ENCODE data around the gene NDNF.

NDNF gene

DNA sequence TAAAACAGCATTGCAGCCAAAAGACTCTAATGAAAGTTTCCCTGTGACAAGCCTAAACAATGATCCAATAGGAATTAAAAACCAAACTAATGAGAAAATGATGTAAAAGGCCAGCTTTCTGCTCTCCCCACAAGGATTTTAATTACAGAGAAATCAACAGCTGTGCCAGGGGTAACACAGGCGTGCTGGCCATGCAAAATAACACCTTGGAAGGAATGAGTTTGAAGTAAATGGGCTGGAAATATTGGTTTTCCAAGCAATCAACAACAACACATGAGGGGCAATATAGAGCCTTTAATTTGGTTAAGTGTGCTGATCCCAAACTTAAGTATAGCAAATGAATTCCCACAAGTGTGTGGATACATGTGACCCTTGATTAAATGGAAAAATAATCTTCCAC lies 56.9 kb downstream of the NDNF start:
- Histone ChIP-seq H3K36me3 (ENCODE audit: control insufficient read depth, insufficient read depth, low read length) (no peaks in the 10 kb centered on the region), H3K4me2 (ENCODE audit: low read length) (no peak overlapping the region), H3K4me3 (ENCODE audit: low read depth, low read length) (no peak overlapping the region), H3K4me1 (no peaks in the 10 kb centered on the region), H3K27ac (no peak overlapping the region), H3K9ac (no peak overlapping the region), H3K79me2 (no peaks in the 10 kb centered on the region), H2AFZ (no peak overlapping the region), H3K27me3 (ENCODE audit: control insufficient read depth, insufficient read depth, low read length) (no peaks in the 10 kb centered on the region), H3K9me3 (ENCODE audit: control insufficient read depth, low read length) (no peaks in the 10 kb centered on the region)
- TF ChIP-seq, protein P1, sequence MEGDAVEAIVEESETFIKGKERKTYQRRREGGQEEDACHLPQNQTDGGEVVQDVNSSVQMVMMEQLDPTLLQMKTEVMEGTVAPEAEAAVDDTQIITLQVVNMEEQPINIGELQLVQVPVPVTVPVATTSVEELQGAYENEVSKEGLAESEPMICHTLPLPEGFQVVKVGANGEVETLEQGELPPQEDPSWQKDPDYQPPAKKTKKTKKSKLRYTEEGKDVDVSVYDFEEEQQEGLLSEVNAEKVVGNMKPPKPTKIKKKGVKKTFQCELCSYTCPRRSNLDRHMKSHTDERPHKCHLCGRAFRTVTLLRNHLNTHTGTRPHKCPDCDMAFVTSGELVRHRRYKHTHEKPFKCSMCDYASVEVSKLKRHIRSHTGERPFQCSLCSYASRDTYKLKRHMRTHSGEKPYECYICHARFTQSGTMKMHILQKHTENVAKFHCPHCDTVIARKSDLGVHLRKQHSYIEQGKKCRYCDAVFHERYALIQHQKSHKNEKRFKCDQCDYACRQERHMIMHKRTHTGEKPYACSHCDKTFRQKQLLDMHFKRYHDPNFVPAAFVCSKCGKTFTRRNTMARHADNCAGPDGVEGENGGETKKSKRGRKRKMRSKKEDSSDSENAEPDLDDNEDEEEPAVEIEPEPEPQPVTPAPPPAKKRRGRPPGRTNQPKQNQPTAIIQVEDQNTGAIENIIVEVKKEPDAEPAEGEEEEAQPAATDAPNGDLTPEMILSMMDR (IDR thresholded peaks at IDR 0.05) = no peak

DNA sequence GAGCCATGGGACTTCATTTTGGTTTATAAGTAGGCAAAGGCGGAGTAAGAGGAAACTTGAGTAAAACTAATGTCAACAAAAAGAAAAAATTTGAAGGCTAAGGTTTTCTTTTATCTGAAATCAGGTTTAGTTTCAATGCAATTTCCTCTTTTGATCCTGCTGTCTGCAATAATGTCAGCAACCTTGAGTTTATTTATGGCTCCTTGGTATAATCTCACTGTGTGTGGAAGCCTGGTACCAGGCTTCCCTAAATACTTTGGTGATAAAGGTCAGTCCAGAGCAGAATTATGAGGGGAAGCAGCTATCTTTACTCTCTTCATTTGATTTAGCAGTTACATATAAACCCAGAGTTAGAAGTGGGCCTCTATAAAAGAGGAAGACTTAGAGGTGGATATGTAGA lies 57.8 kb downstream of the NDNF start:
- Histone ChIP-seq H3K9me3 (ENCODE audit: control insufficient read depth, low read length) (no peaks in the 10 kb centered on the region), H3K27ac (no peak overlapping the region), H3K4me3 (ENCODE audit: low read depth, low read length) (no peak overlapping the region), H3K27me3 (ENCODE audit: control insufficient read depth, insufficient read depth, low read length) (no peaks in the 10 kb centered on the region), H3K4me2 (ENCODE audit: low read length) (peak overlapping the region; percentile 1), H3K9ac (no peak overlapping the region), H3K4me1 (no peaks in the 10 kb centered on the region), H3K36me3 (ENCODE audit: control insufficient read depth, insufficient read depth, low read length) (no peaks in the 10 kb centered on the region), H2AFZ (no peak overlapping the region), H3K79me2 (no peaks in the 10 kb centered on the region)
- TF ChIP-seq, protein P1 (IDR thresholded peaks at IDR 0.05) = no peak

DNA sequence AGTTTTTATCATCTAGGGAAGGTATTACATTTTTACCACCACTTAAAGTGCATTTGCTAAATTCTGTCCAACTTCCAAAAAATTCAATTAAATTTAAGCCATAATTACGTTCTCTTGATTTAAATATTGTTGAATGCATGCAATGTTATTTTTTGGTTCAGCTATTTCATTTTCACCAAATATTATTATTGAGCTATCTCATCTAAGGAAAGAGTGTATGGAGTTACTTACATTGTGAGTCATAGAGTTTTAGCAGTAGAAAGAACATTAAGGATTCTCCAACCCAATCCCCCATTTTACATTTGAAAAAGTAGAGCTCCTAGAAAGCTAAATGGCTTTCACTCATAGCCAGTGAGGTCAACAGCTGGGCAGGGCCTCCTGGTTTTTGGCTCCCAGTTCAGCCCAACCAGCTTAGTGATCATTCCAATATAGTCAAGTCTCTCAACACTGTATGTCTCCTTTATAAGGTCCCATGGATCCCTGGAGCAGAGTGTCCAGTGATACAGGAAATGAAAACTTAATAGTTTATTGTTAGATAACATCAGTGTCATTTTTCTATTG lies 60.5 kb downstream of the NDNF start:
- no peak overlapping the region for H3K9ac ChIP-seq
- no peak overlapping the region for H2AFZ ChIP-seq
- no peak overlapping the region for H3K4me3 ChIP-seq (ENCODE audit: low read depth, low read length)
- TF ChIP-seq, protein P1 (IDR thresholded peaks at IDR 0.05) = no peak
- no peaks in the 10 kb centered on the region for H3K4me1 ChIP-seq
- no peak overlapping the region for H3K27ac ChIP-seq
- H3K79me2 ChIP-seq = no peaks in the 10 kb centered on the region
- H3K27me3 ChIP-seq (ENCODE audit: control insufficient read depth, insufficient read depth, low read length) = no peaks in the 10 kb centered on the region
- H3K36me3 ChIP-seq (ENCODE audit: control insufficient read depth, insufficient read depth, low read length) = no peaks in the 10 kb centered on the region
- no peak overlapping the region for H3K4me2 ChIP-seq (ENCODE audit: low read length)
- H3K9me3 ChIP-seq (ENCODE audit: control insufficient read depth, low read length) = no peaks in the 10 kb centered on the region

DNA sequence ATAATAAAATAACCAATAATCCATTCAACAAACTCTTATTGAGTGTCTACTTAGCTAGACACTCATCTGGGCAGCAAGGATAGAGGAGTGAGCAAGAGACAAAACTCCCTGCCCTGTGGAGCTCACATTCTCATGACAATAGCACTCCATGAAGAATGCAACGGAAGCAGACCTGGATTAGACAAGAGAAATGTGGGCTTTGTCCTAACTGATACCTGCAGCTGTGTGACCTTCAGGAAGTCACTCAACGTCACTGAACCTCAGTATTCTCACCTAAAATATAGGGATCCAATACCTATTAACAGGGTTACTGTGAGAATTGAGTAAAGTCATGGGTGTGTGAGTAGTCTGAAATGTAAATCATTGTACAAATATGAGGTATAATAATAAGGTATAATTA lies 61.2 kb downstream of the NDNF start:
- H3K79me2 ChIP-seq = no peaks in the 10 kb centered on the region
- H3K4me3 ChIP-seq (ENCODE audit: low read depth, low read length) = no peak overlapping the region

More for the DNA sequence above, 61.2 kb downstream of the NDNF start:
- no peaks in the 10 kb centered on the region for H3K9me3 ChIP-seq (ENCODE audit: control insufficient read depth, low read length)
- H2AFZ ChIP-seq = no peak overlapping the region
- TF ChIP-seq, protein P1 (IDR thresholded peaks at IDR 0.05) = no peak
- H3K4me1 ChIP-seq = no peaks in the 10 kb centered on the region
- H3K9ac ChIP-seq = no peak overlapping the region
- no peak overlapping the region for H3K27ac ChIP-seq
- H3K36me3 ChIP-seq (ENCODE audit: control insufficient read depth, insufficient read depth, low read length) = no peaks in the 10 kb centered on the region
- no peaks in the 10 kb centered on the region for H3K27me3 ChIP-seq (ENCODE audit: control insufficient read depth, insufficient read depth, low read length)
- H3K4me2 ChIP-seq (ENCODE audit: low read length) = no peak overlapping the region

Measured in parathyroid adenoma (tissue), 2 donors.